ENCODE data around the gene GPR37. TPM values are rescaled to one million over a fixed set of nuclear protein-coding genes. Genes with fewer than 3 reads are reported as not detected.

GPR37 gene, protein sequence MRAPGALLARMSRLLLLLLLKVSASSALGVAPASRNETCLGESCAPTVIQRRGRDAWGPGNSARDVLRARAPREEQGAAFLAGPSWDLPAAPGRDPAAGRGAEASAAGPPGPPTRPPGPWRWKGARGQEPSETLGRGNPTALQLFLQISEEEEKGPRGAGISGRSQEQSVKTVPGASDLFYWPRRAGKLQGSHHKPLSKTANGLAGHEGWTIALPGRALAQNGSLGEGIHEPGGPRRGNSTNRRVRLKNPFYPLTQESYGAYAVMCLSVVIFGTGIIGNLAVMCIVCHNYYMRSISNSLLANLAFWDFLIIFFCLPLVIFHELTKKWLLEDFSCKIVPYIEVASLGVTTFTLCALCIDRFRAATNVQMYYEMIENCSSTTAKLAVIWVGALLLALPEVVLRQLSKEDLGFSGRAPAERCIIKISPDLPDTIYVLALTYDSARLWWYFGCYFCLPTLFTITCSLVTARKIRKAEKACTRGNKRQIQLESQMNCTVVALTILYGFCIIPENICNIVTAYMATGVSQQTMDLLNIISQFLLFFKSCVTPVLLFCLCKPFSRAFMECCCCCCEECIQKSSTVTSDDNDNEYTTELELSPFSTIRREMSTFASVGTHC
- total RNA-seq: 0.23 and 0.30 TPM in 2 replicates

DNA sequence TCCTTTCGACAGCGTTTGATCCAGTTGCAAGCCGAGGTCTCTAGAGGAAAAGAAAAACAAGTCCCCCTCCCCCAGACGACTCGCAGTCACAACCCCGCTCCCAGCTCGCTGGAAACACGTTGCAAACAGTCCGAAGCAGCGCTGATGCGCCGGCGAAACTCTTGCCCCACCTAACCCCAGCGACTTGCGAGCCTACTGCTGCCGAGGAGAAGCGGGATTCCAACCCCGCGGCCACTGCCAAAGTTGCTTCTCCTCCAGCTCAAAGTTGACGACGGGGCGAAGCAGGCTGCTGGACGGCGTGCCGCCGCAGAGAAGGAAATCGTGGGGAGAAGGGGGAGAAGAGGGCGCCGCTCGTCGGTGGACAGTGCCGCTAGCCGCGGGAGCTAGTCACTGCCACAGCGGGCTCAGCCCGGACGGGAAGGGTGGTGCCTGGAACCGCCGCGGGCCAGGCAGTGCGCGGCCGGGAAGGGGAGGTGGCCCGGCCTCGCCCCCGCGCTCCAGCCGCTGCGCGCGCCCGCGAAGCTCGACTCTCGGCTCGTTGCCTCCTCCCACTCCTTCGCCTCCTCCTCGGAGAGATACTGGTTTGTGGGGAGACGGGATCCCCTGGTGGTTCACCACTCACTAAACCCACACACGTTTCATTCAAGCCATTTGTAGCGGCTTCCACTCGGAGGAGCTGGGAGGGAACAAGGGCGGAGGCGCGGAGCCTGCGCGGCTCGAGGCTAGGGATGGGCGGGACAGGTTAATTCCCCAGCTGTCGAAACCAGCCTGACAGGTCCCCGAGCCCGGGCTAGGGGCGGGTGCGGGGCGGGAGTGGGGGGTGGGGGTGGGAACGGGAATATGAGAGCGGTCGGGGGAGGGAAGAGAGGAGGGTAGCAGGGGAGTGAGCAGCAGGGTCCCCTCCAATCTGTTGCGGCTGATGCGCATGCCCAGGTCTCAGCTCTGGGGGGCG is at the start of gene GPR37:
Gene GPR37 (minus strand): TSS at position 392 of the 952 bp plus-strand sequence. CDS start 816 bp downstream, outside the sequence.

Other genes starting within 250 kb of the GPR37 start
- gene POT1, start 164.0 kb upstream of the GPR37 start, total RNA-seq: 33.3 and 34.4 TPM in 2 replicates

All from smooth muscle cell of the umbilical artery (primary cell).